ENCODE measurements around the gene CYP27A1.
"Not testable (repeated sequence)": the region's sequence is repeated elsewhere in the genome, so short reads cannot be mapped to it uniquely, and the experiment has no call there.

CYP27A1 gene

DNA sequence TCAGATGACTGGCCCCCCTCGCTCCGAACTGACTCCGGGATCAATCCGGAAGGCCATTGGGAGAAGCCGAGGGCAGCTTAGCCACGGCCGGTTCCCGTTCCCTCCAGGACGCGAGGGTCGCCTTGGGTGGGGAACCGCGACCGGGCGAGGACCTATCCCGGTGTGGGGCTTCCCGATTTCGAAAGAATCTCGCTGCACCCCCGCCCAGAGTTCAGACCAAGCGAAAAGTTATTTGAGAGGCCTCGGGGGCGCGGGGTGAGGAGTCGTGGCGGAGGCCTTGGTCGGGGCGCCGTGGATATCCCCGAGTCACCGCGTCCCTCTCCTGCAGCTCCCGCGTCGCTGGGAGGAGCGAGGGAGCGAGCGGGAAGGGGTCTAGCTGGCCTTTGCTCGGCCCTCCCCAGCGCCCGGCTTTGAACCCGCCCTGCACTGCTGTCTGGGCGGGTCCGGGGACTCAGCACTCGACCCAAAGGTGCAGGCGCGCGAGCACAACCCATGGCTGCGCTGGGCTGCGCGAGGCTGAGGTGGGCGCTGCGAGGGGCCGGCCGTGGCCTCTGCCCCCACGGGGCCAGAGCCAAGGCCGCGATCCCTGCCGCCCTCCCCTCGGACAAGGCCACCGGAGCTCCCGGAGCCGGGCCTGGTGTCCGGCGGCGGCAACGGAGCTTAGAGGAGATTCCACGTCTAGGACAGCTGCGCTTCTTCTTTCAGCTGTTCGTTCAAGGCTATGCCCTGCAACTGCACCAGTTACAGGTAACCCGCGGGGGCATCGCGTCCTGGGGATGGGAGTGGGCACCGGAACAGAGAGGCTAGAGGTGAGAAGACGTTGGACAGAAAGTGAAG is at the start of gene CYP27A1:
Gene CYP27A1, plus strand, starts transcription at position 457 of the 837 bp plus-strand sequence. Its CDS starts 36 bp downstream, at position 493.
- DNase-seq: no peak

DNA sequence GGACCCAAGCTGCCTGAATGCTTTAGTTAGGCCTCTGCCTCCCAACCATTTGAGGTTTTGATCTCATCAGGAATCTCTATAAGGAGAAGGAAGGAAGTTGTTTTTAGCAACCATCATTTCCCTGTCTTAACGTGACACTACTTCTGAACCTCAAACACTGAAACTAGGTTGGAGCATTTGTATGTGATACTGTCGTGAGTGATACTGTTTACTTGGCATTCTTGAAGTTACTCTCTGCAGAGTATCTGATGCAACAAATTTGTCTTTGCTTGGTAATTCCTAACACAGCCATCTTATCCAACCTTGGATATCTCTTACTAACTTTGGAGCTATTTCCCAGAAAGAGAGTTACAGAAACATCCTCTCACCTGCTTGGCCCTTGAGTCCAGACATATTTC is 49.2 kb upstream of the CYP27A1 start:
- no peak for DNase-seq

DNA sequence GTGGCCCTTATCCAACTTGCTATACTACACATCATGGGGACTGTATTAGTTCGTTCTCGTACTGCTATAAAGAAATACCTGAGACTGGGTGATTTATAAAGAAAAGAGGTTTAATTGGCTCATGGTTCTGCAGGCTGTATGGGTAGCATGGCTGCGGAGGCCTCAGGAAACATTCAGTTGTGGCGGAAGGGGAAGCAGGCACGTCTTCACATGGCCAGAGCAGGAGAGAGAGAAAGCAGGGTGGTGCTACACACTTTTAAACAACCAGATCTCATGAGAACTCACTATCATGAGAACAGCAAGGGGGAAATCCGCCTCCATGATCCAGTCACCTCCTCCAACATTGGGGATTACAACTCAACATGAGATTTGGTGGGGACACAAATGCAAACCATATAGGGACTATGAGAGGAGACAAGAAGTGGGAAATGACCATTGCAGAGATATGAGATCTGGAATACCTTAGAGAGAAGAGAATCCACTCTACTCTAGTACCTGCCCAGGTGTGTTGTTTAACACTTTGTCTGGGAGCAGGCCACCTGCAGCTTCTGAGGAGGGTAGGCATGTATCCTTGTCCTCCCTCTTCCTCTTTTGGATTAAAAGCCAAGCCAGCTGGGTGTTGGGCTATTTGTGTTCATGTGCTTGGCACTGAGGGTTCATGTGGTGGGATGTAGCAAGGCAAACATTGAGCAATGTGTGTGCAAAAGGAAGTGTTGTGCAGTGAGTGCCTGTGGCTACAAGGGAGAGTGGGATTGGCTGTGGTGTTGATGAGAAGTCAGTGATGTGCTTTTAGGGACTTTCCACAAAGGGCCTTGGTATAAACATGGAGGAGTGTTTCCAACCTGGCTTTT is 48.6 kb upstream of the CYP27A1 start:
- no peak for DNase-seq

DNA sequence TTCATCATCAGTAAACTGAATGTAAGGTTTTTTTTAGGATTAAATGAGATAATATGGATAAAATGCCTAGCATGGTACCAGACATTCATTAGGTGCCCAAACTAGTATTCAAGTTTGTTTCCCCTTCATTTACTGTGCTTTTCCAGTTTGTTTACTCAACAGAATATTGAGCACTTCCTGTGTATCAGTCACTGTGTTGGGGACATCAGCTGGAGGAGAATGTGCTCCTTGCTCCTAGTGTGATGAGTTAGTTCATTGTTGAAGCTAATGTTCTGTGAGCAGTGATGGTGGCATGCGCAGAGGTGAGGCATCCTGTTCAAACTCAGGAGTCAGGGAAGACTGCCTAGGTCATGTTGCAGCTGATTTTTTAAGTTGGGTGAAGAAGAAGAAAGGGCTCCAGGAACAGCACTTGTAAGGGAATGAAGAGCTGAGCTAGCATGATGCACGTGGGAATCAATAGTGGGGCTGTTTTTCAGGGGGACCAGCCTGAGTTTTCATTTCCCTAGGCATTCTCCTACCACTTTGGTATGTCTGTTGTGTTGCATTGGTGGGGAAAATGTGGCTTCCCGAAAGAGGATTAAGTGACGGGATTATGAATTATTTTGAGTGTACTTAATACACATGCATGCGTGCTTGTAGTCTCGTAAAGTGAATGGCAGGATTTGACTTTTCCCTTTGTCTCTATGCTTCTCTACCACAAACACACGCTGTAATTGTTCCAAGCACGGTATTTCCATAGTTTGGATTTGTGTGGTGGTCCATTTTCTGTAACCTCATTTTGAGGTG is 47.6 kb upstream of the CYP27A1 start:
- no peak for DNase-seq

DNA sequence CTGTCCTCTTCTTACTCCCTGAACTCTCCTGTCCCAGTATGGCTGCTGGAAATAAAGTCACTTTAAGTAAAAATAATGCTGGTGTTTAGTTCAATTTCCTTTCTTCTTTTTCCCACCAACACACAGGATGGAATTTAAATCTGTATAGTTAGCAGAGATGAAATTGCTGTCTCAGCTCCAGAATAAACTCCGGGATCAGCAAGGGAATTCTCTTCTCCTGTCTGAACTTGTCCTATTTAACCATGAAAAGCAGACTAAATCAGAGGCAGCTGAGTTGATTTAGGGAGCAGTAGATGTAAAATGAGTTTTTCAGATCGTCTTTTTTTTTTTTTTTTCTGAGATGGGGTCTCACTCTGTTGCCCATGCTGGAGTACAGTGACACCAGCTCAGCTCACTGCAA is 45.4 kb upstream of the CYP27A1 start:
- DNase-seq: no peak

DNA sequence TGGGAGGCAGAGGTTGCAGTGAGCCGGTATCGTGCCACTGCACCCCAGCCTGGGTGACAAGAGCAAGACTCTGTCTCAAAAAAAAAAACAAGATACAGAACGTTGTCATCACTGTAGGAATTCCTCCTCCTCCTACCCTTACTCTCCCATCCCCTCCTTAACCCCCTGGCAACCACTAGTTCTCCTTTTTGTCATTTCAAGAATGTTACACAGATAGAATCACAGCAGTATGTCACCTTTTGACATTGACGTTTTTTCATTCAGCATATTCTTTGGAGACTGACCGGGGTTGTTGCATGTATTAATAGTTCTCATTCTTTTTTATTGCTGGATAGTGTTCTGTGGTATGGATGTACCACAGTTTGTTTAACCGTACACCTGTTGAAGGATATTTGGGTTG is 38.9 kb upstream of the CYP27A1 start:
- no peak for DNase-seq

DNA sequence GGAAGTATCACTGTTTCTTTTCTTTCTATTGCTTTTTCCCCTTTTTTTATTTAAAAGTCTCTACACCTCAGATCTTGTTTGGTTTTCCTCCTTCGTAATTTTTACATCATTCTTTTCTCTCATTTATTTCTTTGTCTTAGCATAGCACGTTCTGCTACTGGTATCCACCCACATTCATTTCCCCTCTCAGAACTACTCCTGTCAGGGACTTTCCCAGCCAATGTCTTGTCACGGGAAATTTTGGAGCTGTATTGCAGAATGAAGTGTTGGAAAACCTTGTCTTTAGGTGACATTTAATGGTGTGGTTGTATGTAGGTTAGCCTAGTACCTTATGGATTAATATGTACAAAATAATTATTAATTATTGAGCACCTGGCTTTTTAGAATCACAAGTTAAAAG is 37.3 kb upstream of the CYP27A1 start:
- no peak for DNase-seq

DNA sequence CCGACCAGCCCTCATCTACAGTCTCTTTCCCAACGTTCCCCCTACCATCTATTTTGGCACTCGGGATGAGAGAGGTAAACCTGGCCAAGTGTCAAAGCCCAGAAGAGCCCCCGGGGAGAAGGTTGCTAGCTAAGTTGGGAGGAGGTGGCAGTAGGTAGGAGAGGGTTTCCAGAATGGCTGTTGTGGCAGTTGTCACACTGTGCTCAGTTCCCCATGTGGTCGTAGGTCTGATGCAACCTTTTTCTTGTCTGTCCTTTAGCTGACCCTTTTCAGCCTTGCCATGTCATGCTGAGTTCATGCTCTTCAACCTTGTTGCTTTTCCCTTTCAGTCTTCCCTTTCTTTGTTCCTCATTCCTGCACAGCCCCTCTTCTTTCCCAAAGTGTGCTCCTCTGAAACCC is 36.8 kb upstream of the CYP27A1 start:
- no peak for DNase-seq

DNA sequence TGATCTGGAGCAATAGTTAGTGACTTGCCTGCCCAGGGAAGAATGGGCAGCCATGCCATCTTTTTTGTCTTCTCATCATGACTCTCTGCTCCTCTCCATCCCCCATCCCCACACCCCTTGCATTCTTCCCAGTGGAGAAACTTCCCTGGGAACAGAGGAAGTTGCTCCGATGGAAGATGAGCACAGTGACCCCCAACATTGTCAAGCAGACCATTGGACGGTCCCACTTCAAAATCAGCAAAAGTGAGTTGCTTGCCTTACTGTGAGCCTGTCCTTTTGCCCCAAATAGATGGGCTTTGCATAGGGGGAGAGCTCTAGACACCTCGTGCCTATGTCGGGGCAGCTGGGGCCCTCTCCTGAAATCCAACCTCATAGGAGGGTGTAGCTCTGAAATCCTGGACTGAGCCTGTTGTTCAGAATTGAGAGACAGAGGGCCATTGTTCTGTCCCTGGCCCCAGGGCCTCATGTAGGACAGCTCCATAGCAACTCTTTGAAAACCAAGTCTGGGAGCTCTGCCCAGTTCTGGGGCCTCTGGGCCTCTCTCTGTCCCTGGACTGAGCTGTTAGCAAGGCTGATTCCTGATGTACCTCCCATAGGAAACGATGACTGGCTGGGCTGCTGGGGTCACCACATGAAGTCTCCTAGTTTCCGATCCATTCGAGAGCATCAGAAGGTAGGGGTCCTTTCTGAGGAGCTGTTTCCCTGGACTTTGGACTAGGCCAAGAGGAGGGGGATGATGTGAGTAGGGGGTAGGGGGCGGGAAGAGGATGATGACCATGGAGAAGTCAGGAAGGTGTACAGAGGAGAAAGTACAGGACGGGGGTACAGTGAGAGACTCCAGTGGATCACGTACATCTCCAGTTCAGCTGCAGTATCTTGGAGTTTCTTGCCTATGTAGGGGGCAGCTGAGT is 36.1 kb upstream of the CYP27A1 start:
- DNase-seq: no peak

DNA sequence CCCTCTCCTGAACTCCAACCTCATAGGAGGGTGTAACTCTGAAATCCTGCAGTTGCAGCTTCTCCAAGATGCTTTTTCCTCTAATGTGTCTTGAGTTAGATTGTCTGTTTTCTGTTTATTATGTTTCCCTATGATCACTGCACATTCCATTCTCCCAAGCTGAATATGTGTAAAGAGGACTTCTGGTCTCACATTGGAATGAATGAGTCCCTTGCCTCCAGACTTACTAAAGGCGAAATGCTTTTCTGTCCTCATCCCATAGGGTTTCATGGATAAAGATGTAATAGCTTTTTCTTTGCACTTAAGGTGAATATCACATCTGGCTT is 35.5 kb upstream of the CYP27A1 start:
- DNase-seq: no peak

DNA sequence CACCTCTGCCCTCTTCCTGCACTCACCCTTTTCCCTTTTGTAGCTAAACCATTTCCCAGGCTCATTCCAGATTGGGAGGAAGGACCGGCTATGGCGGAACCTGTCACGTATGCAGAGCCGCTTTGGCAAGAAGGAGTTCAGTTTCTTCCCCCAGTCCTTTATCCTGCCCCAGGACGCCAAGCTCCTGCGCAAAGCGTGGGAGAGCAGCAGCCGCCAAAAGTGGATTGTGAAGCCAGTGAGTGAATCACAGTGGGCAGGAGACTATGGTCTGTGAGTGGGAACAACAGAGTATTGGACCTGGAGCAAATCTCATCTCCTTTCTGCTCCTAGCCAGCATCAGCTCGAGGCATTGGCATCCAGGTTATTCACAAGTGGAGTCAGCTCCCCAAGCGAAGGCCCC is 35.0 kb upstream of the CYP27A1 start:
- no peak for DNase-seq

DNA sequence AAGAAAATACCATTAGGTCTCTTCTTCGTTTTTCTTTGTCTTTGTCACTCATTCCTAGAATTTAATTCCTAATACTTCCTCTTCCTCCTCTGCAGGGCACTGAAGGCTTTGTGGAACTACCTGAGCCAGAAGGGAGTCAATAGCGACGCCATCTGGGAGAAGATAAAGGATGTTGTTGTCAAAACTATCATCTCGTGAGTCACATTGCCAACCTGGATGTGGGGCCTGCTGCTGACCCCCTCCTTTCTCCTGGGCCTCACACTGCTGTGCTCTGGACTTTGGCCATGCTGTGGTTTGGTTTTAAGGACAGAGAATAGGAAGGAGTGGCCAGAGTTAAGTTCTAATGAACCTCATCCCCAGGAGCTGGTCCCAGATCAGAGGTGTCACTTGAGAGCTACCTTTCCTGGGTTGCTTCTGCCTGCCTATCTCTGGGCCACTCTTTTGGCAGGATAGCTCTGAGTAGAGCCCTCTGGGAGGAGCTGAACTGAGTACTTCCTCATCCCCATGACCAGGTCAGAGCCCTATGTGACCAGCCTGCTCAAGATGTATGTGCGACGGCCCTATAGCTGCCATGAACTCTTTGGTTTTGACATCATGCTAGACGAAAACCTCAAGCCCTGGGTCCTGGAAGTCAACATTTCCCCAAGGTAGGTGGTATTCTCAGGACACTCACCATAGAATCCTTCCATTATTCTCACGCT is 33.1 kb upstream of the CYP27A1 start:
- DNase-seq: no peak

DNA sequence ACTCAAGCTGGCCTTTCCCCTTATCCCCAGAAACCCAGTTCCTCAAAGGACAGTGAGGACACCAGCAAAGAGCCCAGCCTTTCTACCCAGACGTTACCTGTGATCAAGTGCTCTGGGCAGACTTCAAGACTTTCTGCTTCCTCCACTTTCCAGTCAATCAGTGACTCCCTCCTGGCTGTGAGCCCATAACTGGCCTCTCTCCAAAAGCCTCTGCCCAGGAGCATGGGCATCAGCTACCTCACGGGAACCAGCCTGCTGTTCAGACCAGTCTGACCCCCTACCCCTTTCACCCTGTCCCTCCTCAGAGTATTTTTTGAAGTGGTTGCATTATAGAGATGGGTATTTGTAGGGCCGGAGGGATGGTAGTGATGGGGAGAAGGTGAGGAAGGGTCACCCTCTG is 27.7 kb upstream of the CYP27A1 start:
- no peak for DNase-seq

DNA sequence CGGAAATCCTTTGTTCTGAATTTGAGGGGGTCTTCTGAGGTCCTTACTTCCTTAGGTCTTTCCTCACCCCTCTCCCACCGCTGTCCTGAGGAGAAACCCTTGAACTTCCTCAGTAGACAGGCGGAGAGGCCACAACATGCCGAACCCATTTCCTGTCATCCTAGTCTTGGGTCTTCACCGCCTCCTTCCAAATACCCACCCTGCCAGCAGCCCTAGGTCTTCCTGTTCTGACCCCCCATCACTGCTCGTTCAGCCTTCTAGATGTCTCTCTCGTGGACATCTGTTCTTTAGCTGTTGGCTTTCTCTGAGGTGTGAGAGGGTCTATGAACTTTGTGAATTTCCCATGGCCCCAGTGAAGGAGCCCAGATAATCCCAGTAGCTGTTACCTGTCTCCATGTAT is 27.2 kb upstream of the CYP27A1 start:
- DNase-seq: no peak

DNA sequence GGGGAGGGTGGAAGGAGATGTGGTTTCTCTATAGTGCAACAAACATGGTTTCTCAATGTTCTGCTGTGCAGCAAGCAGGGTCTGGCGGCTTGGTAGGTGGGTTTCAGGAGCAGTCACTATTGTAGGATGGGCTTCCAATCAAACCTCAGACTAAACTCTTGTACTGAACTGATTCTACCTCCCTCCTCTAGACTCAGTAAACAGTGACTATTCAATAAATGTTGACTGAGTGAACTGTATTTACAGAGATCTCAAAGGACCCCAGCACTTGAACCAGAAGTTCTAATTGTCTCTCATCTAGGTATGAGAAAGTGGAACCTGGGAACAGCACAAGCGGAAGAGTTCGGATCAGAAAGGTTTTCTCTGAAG is 26.8 kb upstream of the CYP27A1 start:
- DNase-seq: no peak

DNA sequence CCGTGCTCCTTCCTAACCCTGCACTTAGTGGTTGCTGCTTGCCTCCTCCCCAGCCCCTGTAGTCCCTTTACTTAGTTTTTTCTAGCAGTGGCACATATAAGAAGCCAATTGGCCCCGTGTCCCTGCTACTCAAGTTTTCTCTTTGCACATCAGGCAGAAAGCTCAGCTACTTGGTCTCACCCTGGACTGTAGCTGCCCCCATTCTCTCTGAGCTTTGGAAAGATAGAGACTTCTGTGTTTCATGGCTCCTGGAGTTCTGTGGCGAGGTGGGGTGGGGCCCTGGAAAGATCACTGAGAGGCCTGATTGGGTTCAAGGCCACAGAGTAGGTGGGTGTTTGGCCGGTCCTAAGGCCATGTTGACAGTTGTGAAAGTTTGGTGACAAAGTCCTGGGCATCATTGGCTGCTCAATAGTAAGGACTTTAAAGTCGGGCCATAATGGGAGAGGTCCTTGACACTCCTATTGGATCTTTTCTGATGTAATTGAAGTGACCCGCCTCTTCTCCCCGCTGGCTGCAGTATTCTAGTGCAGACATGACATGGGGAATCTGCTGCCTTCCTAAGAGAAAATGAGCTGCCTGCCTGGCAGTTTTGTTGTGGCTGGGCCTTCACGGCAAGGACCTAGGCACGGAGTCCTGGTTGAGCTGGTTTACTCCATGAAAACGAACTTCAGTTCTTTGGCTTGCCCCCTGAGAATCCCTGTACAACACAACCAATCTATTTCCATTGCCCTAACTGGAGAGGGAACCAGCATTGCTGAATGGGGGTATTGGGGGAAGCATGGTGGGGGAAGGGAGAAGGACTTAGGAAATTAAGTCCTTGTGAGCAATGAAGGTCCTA is 26.2 kb upstream of the CYP27A1 start:
- DNase-seq: no peak

DNA sequence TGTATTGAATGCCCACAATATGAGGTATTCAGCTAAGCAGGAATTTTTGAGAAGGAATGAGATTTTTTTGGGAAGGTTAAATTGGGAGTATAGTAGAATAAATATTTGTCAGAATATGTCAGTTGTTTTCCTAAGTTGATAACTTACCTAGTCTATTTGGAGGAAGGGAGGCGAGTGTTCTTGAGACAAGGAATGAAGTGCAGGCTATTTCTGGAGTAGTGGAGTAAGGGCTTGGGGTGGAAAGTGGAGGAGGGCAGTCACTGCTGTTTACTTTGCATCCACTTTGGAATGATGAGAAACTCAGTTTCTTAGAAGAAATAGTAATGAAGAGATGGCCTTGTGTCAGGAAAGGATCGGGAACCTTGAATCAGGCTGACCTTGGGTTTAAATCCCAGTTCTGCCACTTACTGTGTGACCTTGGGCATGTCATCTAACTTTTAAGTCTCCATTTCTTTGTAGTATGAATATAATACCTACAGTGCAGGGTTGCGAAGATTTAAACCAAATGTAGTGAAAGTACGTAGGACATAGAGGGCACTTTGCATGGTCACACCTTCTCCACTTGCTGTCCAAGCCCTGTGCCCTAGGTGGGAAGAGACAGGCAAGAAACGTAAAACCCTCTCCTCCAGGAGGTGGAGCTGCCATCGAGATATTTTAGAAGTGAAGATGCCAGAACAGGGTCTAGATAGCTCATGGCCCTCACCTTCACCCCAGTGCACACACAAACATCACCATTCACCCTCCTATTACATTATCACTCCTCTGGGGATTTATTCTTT is 25.2 kb upstream of the CYP27A1 start:
- DNase-seq: no peak

DNA sequence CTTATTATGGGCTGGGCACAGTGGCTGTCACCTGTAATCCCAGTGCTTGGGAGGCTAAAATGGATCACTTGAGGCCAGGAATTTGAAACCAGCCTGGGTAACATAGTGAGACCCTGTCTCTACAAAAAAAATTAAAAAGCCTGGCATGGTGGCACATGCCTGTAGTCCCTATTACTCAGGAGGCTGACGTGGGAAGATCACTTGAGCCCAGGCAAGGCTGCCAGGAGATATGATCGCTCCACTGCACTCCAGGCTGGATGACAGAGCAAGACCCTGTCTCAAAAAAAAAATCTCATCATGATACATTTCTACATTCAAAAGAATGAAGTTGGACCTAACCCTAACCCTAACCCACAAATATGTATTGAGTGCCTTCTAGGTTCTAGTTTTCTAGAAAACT is 20.2 kb upstream of the CYP27A1 start:
- DNase-seq: no peak

DNA sequence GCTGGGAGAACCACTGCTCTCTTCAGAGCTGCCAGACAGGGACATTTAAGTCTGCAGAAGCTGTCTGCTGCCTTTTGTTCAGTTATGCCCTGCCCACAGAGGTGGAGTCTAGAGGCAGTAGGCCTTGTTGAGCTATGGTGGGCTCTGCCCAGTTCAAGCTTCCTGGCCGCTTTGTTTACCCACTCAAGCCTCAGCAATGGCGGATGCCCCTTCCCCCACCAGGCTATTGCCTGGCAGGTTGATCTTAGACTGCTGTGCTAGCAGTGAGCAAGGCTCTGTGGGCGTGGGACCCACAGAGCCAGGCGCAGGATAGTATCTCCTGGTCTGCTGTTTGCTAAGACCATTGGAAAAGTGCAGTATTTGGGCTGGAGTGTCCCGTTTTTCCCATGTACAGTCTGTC is 9.2 kb upstream of the CYP27A1 start:
- not testable (repeated sequence) for DNase-seq

DNA sequence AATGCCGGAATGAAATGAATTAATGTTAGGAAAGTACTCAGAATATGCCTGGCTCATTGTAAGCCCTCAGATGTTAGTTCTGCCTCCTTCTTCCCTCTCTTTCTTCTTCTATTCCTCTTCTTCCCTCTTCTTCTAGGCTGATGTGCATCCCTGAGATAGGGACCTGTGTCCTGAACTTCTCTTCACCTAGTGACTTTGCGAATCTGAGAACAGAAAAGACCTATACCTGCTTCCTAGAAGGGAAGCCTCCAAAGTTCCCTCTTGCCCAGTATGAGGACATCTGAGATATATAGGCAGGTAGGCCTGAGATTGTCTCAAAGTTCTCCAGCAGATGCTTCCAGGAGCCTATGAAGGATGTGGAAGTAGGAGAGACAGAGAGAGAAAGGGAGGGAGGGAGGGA is 8.1 kb upstream of the CYP27A1 start:
- DNase-seq: no peak

Data from NCI-H2029 treated with DMSO at 0.1 percent for 48 hours (cell line).